ENCODE results near the gene THSD1. TPM values are rescaled to one million over a fixed set of nuclear protein-coding genes. Genes with fewer than 3 reads are reported as not detected.
A peak's percentile ranks its signal among the peaks of the same experiment; 100 is the strongest.

THSD1 gene
- total and polyA plus RNA-seq, 4 donors = 1.3 to 16.0 (median 6.6) TPM; not detected in 1

- DNase-seq (peak; percentile 97 to 99), ATAC-seq (ENCODE audit: low FRiP score) (peak; percentile 97)
- H3K27me3 ChIP-seq (ENCODE audit: control insufficient read depth in 1 of 2, insufficient read depth in 2 of 2, low read length in 1 of 2) = no peaks in the 10 kb centered on the region
- H3K27ac ChIP-seq (ENCODE audit: low read depth in 1 of 2, low read length in 2 of 2) = peak within 1 kb of the TSS; percentile 57 to 69
- peaks cover 0 to 4% of the 10 kb centered on the region in 2 donors for H3K4me1 ChIP-seq (ENCODE audit: control insufficient read depth in 1 of 2, insufficient read depth in 2 of 2, low read length in 2 of 2)
- H3K9me3 ChIP-seq (ENCODE audit: control insufficient read depth, low read length) = no peaks in the 10 kb centered on the region
- peak within 1 kb of the TSS; percentile 82 for H3K4me3 ChIP-seq (ENCODE audit: low read length in 2 of 2)
- WGBS, 2 donors = 0% methylated on average over 87 to 105 of the region's 105 CpGs
- no peaks in the 10 kb centered on the region for H3K36me3 ChIP-seq (ENCODE audit: control insufficient read depth in 1 of 2, insufficient read depth in 2 of 2, low read length in 1 of 2)
- intact Hi-C loops (cut with DNase I) = loop anchor here in 1 of 2 donors (10.0 kb wide), 2 partner anchors 255 to 435 kb away; partner anchors contain the start of genes ALG11 and ATP7B
Observed at GRCh38 chr13:52450012-52450792, 44.2 kb upstream of the THSD1 start, which contains the start of gene VPS36. Gene VPS36, minus strand, starts transcription at chr13:52450634. Its CDS starts 40 bp downstream, at chr13:52450594.

GRCh38 chr13:52449331-52450011, 43.5 kb upstream of the THSD1 start:
- no peaks in the 10 kb centered on the region for H3K9me3 ChIP-seq (ENCODE audit: control insufficient read depth, low read length)
- DNase-seq (no peak), ATAC-seq (ENCODE audit: low FRiP score) (no peak)
- no peaks in the 10 kb centered on the region for H3K27me3 ChIP-seq (ENCODE audit: control insufficient read depth in 1 of 2, insufficient read depth in 2 of 2, low read length in 1 of 2)
- H3K27ac ChIP-seq (ENCODE audit: low read depth in 1 of 2, low read length in 2 of 2) = peak overlapping the region; percentile 57 to 69
- peaks cover 0 to 4% of the 10 kb centered on the region in 2 donors for H3K4me1 ChIP-seq (ENCODE audit: control insufficient read depth in 1 of 2, insufficient read depth in 2 of 2, low read length in 2 of 2)
- 10 to 12% methylated on average over 10 of the region's 10 CpGs for WGBS, 2 donors
- no peaks in the 10 kb centered on the region for H3K36me3 ChIP-seq (ENCODE audit: control insufficient read depth in 1 of 2, insufficient read depth in 2 of 2, low read length in 1 of 2)
- H3K4me3 ChIP-seq (ENCODE audit: low read length in 2 of 2) = peak overlapping the region; percentile 82
- intact Hi-C loops (cut with DNase I) = loop anchor here (10.0 kb wide), 3 partner anchors 205 to 435 kb away; partner anchors contain the start of genes ALG11 (in 1 of the 2), ATP7B (in 1 of the 2) and SUGT1 (in 1 of the 2)

- intact Hi-C loops (cut with DNase I) = loop anchor here in 1 of 2 donors (10.0 kb wide), 1 partner anchor 207 kb away; the partner anchor contains the start of gene SUGT1
- DNase-seq (no peak), ATAC-seq (ENCODE audit: low FRiP score) (no peak)
- WGBS, 2 donors = 90 to 91% methylated on average over 5 of the region's 5 CpGs
- no peak overlapping the region for H3K4me3 ChIP-seq (ENCODE audit: low read length in 2 of 2)
- H3K27me3 ChIP-seq (ENCODE audit: control insufficient read depth in 1 of 2, insufficient read depth in 2 of 2, low read length in 1 of 2) = no peaks in the 10 kb centered on the region
- H3K27ac ChIP-seq (ENCODE audit: low read depth in 1 of 2, low read length in 2 of 2) = no peak overlapping the region
- H3K36me3 ChIP-seq (ENCODE audit: control insufficient read depth in 1 of 2, insufficient read depth in 2 of 2, low read length in 1 of 2) = peaks cover 0 to 2% of the 10 kb centered on the region in 2 donors
- peaks cover 0 to 4% of the 10 kb centered on the region in 2 donors for H3K4me1 ChIP-seq (ENCODE audit: control insufficient read depth in 1 of 2, insufficient read depth in 2 of 2, low read length in 2 of 2)
- no peaks in the 10 kb centered on the region for H3K9me3 ChIP-seq (ENCODE audit: control insufficient read depth, low read length)
Observed at GRCh38 chr13:52447815-52448552, 42.0 kb upstream of the THSD1 start.

- intact Hi-C loops (cut with DNase I) = loop anchor here in 1 of 2 donors (10.0 kb wide), 1 partner anchor 207 kb away; the partner anchor contains the start of gene SUGT1
- WGBS, 2 donors = 86 to 88% methylated on average over 2 of the region's 2 CpGs
- no peak for ATAC-seq (ENCODE audit: low FRiP score)
Observed at GRCh38 chr13:52447354-52447753, 41.4 kb upstream of the THSD1 start.

GRCh38 chr13:52446265-52446664, 40.3 kb upstream of the THSD1 start:
- H3K36me3 ChIP-seq (ENCODE audit: control insufficient read depth in 1 of 2, insufficient read depth in 2 of 2, low read length in 1 of 2) = peaks cover 0 to 2% of the 10 kb centered on the region in 2 donors
- H3K9me3 ChIP-seq (ENCODE audit: control insufficient read depth, low read length) = no peaks in the 10 kb centered on the region
- no peak for ATAC-seq (ENCODE audit: low FRiP score)
- no peaks in the 10 kb centered on the region for H3K27me3 ChIP-seq (ENCODE audit: control insufficient read depth in 1 of 2, insufficient read depth in 2 of 2, low read length in 1 of 2)
- no peak overlapping the region for H3K4me3 ChIP-seq (ENCODE audit: low read length in 2 of 2)
- peaks cover 0 to 4% of the 10 kb centered on the region in 2 donors for H3K4me1 ChIP-seq (ENCODE audit: control insufficient read depth in 1 of 2, insufficient read depth in 2 of 2, low read length in 2 of 2)
- DNase-seq = no peak
- WGBS, 2 donors = 85 to 96% methylated on average over 1 of the region's 1 CpG
- H3K27ac ChIP-seq (ENCODE audit: low read depth in 1 of 2, low read length in 2 of 2) = no peak overlapping the region
- intact Hi-C loops (cut with DNase I) = loop anchor here in 1 of 2 donors (10.0 kb wide), 1 partner anchor 209 kb away; the partner anchor contains the start of gene SUGT1

More at GRCh38 chr13:52447354-52447753, 41.4 kb upstream of the THSD1 start:
- Histone ChIP-seq H3K4me3 (ENCODE audit: low read length in 2 of 2) (no peak overlapping the region), H3K27ac (ENCODE audit: low read depth in 1 of 2, low read length in 2 of 2) (no peak overlapping the region), H3K9me3 (ENCODE audit: control insufficient read depth, low read length) (no peaks in the 10 kb centered on the region), H3K27me3 (ENCODE audit: control insufficient read depth in 1 of 2, insufficient read depth in 2 of 2, low read length in 1 of 2) (no peaks in the 10 kb centered on the region), H3K36me3 (ENCODE audit: control insufficient read depth in 1 of 2, insufficient read depth in 2 of 2, low read length in 1 of 2) (peaks cover 0 to 2% of the 10 kb centered on the region in 2 donors), H3K4me1 (ENCODE audit: control insufficient read depth in 1 of 2, insufficient read depth in 2 of 2, low read length in 2 of 2) (peaks cover 0 to 4% of the 10 kb centered on the region in 2 donors)
- DNase-seq = no peak

GRCh38 chr13:52432456-52432855, 26.5 kb upstream of the THSD1 start:
- Histone ChIP-seq H3K27me3 (ENCODE audit: control insufficient read depth in 1 of 2, insufficient read depth in 2 of 2, low read length in 1 of 2) (no peaks in the 10 kb centered on the region), H3K4me1 (ENCODE audit: control insufficient read depth in 1 of 2, insufficient read depth in 2 of 2, low read length in 2 of 2) (no peaks in the 10 kb centered on the region), H3K27ac (ENCODE audit: low read depth in 1 of 2, low read length in 2 of 2) (no peak overlapping the region), H3K36me3 (ENCODE audit: control insufficient read depth in 1 of 2, insufficient read depth in 2 of 2, low read length in 1 of 2) (peaks cover 0 to 2% of the 10 kb centered on the region in 2 donors), H3K4me3 (ENCODE audit: low read length in 2 of 2) (no peak overlapping the region), H3K9me3 (ENCODE audit: control insufficient read depth, low read length) (no peaks in the 10 kb centered on the region)
- DNase-seq (no peak), ATAC-seq (ENCODE audit: low FRiP score) (no peak)
- intact Hi-C loops (cut with DNase I) = no loop called here
- 87 to 95% methylated on average over 2 of the region's 2 CpGs for WGBS, 2 donors

- DNase-seq (no peak), ATAC-seq (ENCODE audit: low FRiP score) (no peak)
- Histone ChIP-seq H3K27me3 (ENCODE audit: control insufficient read depth in 1 of 2, insufficient read depth in 2 of 2, low read length in 1 of 2) (no peaks in the 10 kb centered on the region), H3K9me3 (ENCODE audit: control insufficient read depth, low read length) (no peaks in the 10 kb centered on the region), H3K36me3 (ENCODE audit: control insufficient read depth in 1 of 2, insufficient read depth in 2 of 2, low read length in 1 of 2) (no peaks in the 10 kb centered on the region), H3K4me3 (ENCODE audit: low read length in 2 of 2) (no peak overlapping the region), H3K4me1 (ENCODE audit: control insufficient read depth in 1 of 2, insufficient read depth in 2 of 2, low read length in 2 of 2) (no peaks in the 10 kb centered on the region), H3K27ac (ENCODE audit: low read depth in 1 of 2, low read length in 2 of 2) (no peak overlapping the region)
- intact Hi-C loops (cut with DNase I) = no loop called here
- 71 to 82% methylated on average over 2 of the region's 2 CpGs for WGBS, 2 donors
Observed at GRCh38 chr13:52428295-52428694, 22.3 kb upstream of the THSD1 start.

GRCh38 chr13:52421216-52421615, 15.2 kb upstream of the THSD1 start:
- intact Hi-C loops (cut with DNase I) = no loop called here
- H3K27ac ChIP-seq (ENCODE audit: low read depth in 1 of 2, low read length in 2 of 2) = no peak overlapping the region
- no peaks in the 10 kb centered on the region for H3K9me3 ChIP-seq (ENCODE audit: control insufficient read depth, low read length)
- ATAC-seq (ENCODE audit: low FRiP score) (no peak), DNase-seq (no peak)
- peaks cover 0 to 6% of the 10 kb centered on the region in 2 donors for H3K36me3 ChIP-seq (ENCODE audit: control insufficient read depth in 1 of 2, insufficient read depth in 2 of 2, low read length in 1 of 2)
- WGBS, 2 donors = 98 to 100% methylated on average over 1 to 3 of the region's 3 CpGs
- H3K27me3 ChIP-seq (ENCODE audit: control insufficient read depth in 1 of 2, insufficient read depth in 2 of 2, low read length in 1 of 2) = no peaks in the 10 kb centered on the region
- no peak overlapping the region for H3K4me3 ChIP-seq (ENCODE audit: low read length in 2 of 2)
- no peaks in the 10 kb centered on the region for H3K4me1 ChIP-seq (ENCODE audit: control insufficient read depth in 1 of 2, insufficient read depth in 2 of 2, low read length in 2 of 2)

Data from aorta (tissue), 5 donors.